ENCODE data around the gene P2RX4. TPM values are rescaled to one million over a fixed set of nuclear protein-coding genes. Genes with fewer than 3 reads are reported as not detected.
A peak's percentile ranks its signal among the peaks of the same experiment; 100 is the strongest.

P2RX4 gene
- total and polyA plus RNA-seq, 9 of the 15 experiments (the other 6 are each of a cell fraction or from before 2014, with no cell fraction given): 6.6 to 21.5 (median 11.7) TPM

DNA sequence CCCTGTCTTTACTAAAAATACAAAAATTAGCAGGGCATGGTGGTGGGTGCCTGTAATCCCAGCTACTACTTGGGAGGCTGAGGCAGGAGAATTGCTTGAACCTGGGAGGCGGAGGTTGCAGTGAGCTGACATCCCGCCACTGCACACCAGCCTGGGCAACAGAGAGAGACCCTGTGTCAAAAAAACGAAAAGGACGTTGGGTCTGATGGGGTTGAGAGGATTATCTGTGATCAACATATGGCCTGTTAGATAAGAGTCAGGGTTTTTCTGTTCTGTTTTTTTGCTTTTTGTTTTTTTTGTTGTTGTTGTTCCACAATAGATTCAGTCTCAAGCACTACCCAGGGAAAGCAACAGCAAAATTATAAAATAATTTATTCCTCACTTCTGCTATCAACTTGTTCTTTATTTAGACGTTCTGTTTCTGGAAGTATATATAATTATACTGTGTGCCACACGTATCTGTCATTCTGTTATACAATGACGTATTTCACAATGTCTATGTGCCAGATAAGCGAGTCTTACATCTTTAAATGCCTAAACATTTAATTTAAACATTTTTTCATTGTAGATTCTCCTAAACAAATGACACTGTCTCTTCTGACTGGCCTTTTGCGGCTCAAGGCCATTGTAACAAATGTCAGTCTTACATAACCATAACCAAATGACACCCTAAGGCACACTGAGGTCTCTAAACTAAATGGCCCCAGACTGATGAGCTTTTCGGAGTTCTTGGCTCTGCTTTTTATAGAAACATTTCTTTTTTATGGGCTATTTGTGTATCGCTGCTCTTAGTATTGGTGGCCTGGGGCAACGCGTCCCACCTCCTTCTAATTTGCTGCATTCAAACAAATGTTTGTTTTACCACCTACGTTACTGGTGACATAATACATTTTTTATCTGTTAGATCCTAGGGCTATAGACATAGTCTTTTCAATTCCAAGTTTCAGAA is 7.2 kb upstream of the P2RX4 start (continued):
- TF ChIP-seq, protein P1, sequence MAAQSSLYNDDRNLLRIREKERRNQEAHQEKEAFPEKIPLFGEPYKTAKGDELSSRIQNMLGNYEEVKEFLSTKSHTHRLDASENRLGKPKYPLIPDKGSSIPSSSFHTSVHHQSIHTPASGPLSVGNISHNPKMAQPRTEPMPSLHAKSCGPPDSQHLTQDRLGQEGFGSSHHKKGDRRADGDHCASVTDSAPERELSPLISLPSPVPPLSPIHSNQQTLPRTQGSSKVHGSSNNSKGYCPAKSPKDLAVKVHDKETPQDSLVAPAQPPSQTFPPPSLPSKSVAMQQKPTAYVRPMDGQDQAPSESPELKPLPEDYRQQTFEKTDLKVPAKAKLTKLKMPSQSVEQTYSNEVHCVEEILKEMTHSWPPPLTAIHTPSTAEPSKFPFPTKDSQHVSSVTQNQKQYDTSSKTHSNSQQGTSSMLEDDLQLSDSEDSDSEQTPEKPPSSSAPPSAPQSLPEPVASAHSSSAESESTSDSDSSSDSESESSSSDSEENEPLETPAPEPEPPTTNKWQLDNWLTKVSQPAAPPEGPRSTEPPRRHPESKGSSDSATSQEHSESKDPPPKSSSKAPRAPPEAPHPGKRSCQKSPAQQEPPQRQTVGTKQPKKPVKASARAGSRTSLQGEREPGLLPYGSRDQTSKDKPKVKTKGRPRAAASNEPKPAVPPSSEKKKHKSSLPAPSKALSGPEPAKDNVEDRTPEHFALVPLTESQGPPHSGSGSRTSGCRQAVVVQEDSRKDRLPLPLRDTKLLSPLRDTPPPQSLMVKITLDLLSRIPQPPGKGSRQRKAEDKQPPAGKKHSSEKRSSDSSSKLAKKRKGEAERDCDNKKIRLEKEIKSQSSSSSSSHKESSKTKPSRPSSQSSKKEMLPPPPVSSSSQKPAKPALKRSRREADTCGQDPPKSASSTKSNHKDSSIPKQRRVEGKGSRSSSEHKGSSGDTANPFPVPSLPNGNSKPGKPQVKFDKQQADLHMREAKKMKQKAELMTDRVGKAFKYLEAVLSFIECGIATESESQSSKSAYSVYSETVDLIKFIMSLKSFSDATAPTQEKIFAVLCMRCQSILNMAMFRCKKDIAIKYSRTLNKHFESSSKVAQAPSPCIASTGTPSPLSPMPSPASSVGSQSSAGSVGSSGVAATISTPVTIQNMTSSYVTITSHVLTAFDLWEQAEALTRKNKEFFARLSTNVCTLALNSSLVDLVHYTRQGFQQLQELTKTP (IDR thresholded peaks at IDR 0.05; ENCODE audit: low read depth in 1 of 2, partially characterized antibody in 2 of 2): peak; percentile 17 to 61
- no peak for TF ChIP-seq BHLHE40 (IDR thresholded peaks at IDR 0.05; ENCODE audit: low read length)
- TF ChIP-seq KLF1 (tag; IDR thresholded peaks at IDR 0.05): no peak
- 0 out of 2 replicates have a peak, but pooled peaks have one; percentile 16 for TF ChIP-seq L3MBTL2 (IDR thresholded peaks at IDR 0.05)
- TF ChIP-seq, protein P2, sequence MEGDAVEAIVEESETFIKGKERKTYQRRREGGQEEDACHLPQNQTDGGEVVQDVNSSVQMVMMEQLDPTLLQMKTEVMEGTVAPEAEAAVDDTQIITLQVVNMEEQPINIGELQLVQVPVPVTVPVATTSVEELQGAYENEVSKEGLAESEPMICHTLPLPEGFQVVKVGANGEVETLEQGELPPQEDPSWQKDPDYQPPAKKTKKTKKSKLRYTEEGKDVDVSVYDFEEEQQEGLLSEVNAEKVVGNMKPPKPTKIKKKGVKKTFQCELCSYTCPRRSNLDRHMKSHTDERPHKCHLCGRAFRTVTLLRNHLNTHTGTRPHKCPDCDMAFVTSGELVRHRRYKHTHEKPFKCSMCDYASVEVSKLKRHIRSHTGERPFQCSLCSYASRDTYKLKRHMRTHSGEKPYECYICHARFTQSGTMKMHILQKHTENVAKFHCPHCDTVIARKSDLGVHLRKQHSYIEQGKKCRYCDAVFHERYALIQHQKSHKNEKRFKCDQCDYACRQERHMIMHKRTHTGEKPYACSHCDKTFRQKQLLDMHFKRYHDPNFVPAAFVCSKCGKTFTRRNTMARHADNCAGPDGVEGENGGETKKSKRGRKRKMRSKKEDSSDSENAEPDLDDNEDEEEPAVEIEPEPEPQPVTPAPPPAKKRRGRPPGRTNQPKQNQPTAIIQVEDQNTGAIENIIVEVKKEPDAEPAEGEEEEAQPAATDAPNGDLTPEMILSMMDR (IDR thresholded peaks at IDR 0.05 in 2 of 3, conservative IDR thresholded peaks at IDR 0.05 in 1 of 3; ENCODE audit: insufficient read depth in 2 of 3, low read depth in 1 of 3, low read length in 3 of 3): no peak
- TF ChIP-seq TAL1 (IDR thresholded peaks at IDR 0.05): peak; percentile 89
- TF ChIP-seq HDAC8 (tag; IDR thresholded peaks at IDR 0.05): no peak
- TF ChIP-seq ARNT (IDR thresholded peaks at IDR 0.05): peak; percentile 28 to 53; a peak in 1 of 4 replicates
- no peak for TF ChIP-seq TAF15 (IDR thresholded peaks at IDR 0.05; ENCODE audit: low read depth, low read length)
- TF ChIP-seq ZBED1 (IDR thresholded peaks at IDR 0.05): no peak
- peak; percentile 20 to 53; a peak in 2 of 4 replicates for TF ChIP-seq NRF1 (conservative IDR thresholded peaks at IDR 0.05 in 1 of 2, IDR thresholded peaks at IDR 0.05 in 1 of 2)
- TF ChIP-seq KDM4B (IDR thresholded peaks at IDR 0.05; ENCODE audit: borderline replicate concordance in 2 of 2, low read depth in 1 of 2): no peak
- TF ChIP-seq, protein P3, sequence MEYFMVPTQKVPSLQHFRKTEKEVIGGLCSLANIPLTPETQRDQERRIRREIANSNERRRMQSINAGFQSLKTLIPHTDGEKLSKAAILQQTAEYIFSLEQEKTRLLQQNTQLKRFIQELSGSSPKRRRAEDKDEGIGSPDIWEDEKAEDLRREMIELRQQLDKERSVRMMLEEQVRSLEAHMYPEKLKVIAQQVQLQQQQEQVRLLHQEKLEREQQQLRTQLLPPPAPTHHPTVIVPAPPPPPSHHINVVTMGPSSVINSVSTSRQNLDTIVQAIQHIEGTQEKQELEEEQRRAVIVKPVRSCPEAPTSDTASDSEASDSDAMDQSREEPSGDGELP (CRISPR knock-in tag; IDR thresholded peaks at IDR 0.05; ENCODE audit: borderline replicate concordance): peak; percentile 46; the same call in 1 of the 2 replicates
- no peak for TF ChIP-seq ZNF584 (CRISPR knock-in tag; IDR thresholded peaks at IDR 0.05; ENCODE audit: low read depth)
- peak; percentile 97 for TF ChIP-seq DPF2 (IDR thresholded peaks at IDR 0.05)
- no peak for TF ChIP-seq RB1 (IDR thresholded peaks at IDR 0.05; ENCODE audit: low read depth)
- peak; percentile 97 for TF ChIP-seq ARID1B (IDR thresholded peaks at IDR 0.05)
- TF ChIP-seq NCOA1 (IDR thresholded peaks at IDR 0.05; ENCODE audit: low read depth): peak; percentile 52
